ENCODE data around the gene TMEM131L.

TMEM131L gene

GRCh38 chr4:153628796-153629315 lies 162.7 kb downstream of the TMEM131L start:
- TF ChIP-seq CTCF (IDR thresholded peaks at IDR 0.05; ENCODE audit: unreplicated experiment in 3 of 3), result no peak
- H3K27ac Mint-ChIP-seq, result no peak overlapping the region
- H3K9me3 Mint-ChIP-seq, result peaks cover 2% of the 10 kb centered on the region
- no peaks in the 10 kb centered on the region for H3K4me1 Mint-ChIP-seq
- no peaks in the 10 kb centered on the region for H3K27me3 Mint-ChIP-seq (ENCODE audit: low read depth)
- no peak overlapping the region for H3K4me3 Mint-ChIP-seq
- H3K36me3 Mint-ChIP-seq (ENCODE audit: low read depth), result peaks cover 83% of the 10 kb centered on the region

- Mint-ChIP-seq H3K27me3 (ENCODE audit: low read depth) (no peaks in the 10 kb centered on the region), H3K9me3 (peaks cover 2% of the 10 kb centered on the region), H3K4me3 (no peak overlapping the region), H3K36me3 (ENCODE audit: low read depth) (peaks cover 85% of the 10 kb centered on the region), H3K4me1 (no peaks in the 10 kb centered on the region), H3K27ac (no peak overlapping the region)
- no peak for TF ChIP-seq CTCF (IDR thresholded peaks at IDR 0.05; ENCODE audit: unreplicated experiment in 3 of 3)
Measured at GRCh38 chr4:153629776-153630175, 163.6 kb downstream of the TMEM131L start.

DNA sequence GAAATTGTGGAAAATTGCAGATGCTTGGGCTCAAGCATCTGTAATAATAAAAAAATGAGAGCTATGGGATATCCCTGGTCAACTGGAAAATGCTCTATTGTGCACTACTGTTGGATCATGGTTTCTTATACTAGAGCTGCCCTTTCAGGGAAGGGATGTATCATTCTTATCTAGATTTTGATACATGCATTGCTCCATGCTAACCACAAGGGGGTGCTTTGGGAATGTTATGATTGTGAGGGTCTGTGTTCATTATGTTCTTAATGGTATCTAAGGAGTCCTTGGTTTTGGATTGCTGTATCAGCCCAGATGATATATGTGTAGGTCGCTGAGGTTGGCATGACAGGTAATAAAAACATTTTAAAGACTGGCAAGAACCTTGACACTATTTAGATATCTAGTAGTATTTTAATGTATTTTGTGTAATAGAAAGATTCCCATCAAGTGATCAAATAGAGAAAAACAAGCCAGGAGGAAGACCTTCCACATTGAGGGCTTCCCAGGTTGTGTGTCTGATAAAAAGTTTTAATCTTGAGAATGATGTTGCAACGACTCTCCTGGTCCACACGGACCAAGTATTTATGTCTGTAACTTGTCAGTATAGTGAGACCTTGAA lies 168.7 kb downstream of the TMEM131L start:
- peaks cover 2% of the 10 kb centered on the region for H3K9me3 Mint-ChIP-seq
- H3K4me1 Mint-ChIP-seq, result no peaks in the 10 kb centered on the region
- peaks cover 76% of the 10 kb centered on the region for H3K36me3 Mint-ChIP-seq (ENCODE audit: low read depth)
- peak; percentile 29 to 56 (median 46) for TF ChIP-seq CTCF (IDR thresholded peaks at IDR 0.05; ENCODE audit: unreplicated experiment in 3 of 3)
- no peak overlapping the region for H3K27ac Mint-ChIP-seq
- no peaks in the 10 kb centered on the region for H3K27me3 Mint-ChIP-seq (ENCODE audit: low read depth)
- H3K4me3 Mint-ChIP-seq, result no peak overlapping the region

GRCh38 chr4:153635846-153636245 lies 169.7 kb downstream of the TMEM131L start:
- no peak for TF ChIP-seq CTCF (IDR thresholded peaks at IDR 0.05; ENCODE audit: unreplicated experiment in 3 of 3)

DNA sequence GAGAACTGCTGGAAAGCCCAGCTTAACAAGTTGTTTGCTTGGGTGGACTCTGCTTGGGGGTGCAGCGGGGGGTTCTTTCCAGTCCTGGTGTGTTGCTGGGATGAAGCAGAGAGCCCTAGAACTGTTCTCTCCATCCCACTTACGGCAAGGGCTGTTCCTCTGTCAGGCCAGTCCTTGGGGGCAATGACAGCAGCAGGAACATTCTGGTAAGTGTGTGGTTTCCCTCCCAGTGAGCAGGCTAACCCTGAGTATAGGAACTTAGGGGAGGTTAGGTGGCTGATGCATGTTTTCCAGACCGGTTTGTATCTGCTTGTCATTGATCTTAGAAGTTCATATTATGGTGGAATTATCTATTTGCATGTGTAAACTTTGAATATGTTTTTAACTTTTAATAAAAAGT lies 171.0 kb downstream of the TMEM131L start:
- no peak for TF ChIP-seq CTCF (IDR thresholded peaks at IDR 0.05; ENCODE audit: unreplicated experiment in 3 of 3)
- H3K9me3 Mint-ChIP-seq, result no peaks in the 10 kb centered on the region
- no peak overlapping the region for H3K4me3 Mint-ChIP-seq
- H3K36me3 Mint-ChIP-seq (ENCODE audit: low read depth), result peaks cover 53% of the 10 kb centered on the region
- H3K4me1 Mint-ChIP-seq, result no peaks in the 10 kb centered on the region
- no peak overlapping the region for H3K27ac Mint-ChIP-seq
- no peaks in the 10 kb centered on the region for H3K27me3 Mint-ChIP-seq (ENCODE audit: low read depth)

More at GRCh38 chr4:153635846-153636245, 169.7 kb downstream of the TMEM131L start:
- Mint-ChIP-seq H3K27ac (no peak overlapping the region), H3K36me3 (ENCODE audit: low read depth) (peaks cover 66% of the 10 kb centered on the region), H3K4me1 (no peaks in the 10 kb centered on the region), H3K27me3 (ENCODE audit: low read depth) (no peaks in the 10 kb centered on the region), H3K4me3 (no peak overlapping the region), H3K9me3 (peaks cover 2% of the 10 kb centered on the region)

GRCh38 chr4:153638011-153638410 lies 171.9 kb downstream of the TMEM131L start:
- no peak overlapping the region for H3K4me3 Mint-ChIP-seq
- H3K36me3 Mint-ChIP-seq (ENCODE audit: low read depth), result peaks cover 46% of the 10 kb centered on the region
- no peak for TF ChIP-seq CTCF (IDR thresholded peaks at IDR 0.05; ENCODE audit: unreplicated experiment in 3 of 3)
- H3K9me3 Mint-ChIP-seq, result no peaks in the 10 kb centered on the region
- H3K27ac Mint-ChIP-seq, result no peak overlapping the region
- no peaks in the 10 kb centered on the region for H3K4me1 Mint-ChIP-seq
- no peaks in the 10 kb centered on the region for H3K27me3 Mint-ChIP-seq (ENCODE audit: low read depth)
